HG02970 (cell line): ENCODE measurements around the gene TPTE2.
"Not testable (repeated sequence)": the region's sequence is repeated elsewhere in the genome, so short reads cannot be mapped to it uniquely, and the experiment has no call there.

Source experiments
- ATAC-seq: cut with Tn5 transposase; IDR thresholded peaks from one replicate; pipeline ENCODE4 v1.9.1; 2021; ENCODE audit warnings: mild to moderate bottlenecking, moderate library complexity, moderate number of reproducible peaks; ENCODE audit not compliant: unreplicated experiment, low FRiP score

Gene TPTE2

GRCh38 chr13:19561127-19561582 lies at the start of gene TPTE2:
Gene TPTE2 (minus strand): TSS chr13:19561532. CDS start chr13:19503234, 58,298 bp downstream.
- ATAC-seq, result not testable (repeated sequence)

- ATAC-seq, result no peak
Measured at GRCh38 chr13:19607523-19608078, 46.3 kb upstream of the TPTE2 start.

- no peak for ATAC-seq
Measured at GRCh38 chr13:19606737-19607136, 45.4 kb upstream of the TPTE2 start.

GRCh38 chr13:19606152-19606551 lies 44.8 kb upstream of the TPTE2 start:
- no peak for ATAC-seq

- no peak for ATAC-seq
Measured at GRCh38 chr13:19605161-19605955, 44.0 kb upstream of the TPTE2 start.

- ATAC-seq, result no peak
Measured at GRCh38 chr13:19604306-19604705, 43.0 kb upstream of the TPTE2 start.

GRCh38 chr13:19601749-19602725 lies 40.7 kb upstream of the TPTE2 start:
- ATAC-seq, result peak; percentile 79

GRCh38 chr13:19597523-19597922 lies 36.2 kb upstream of the TPTE2 start:
- no peak for ATAC-seq

GRCh38 chr13:19596960-19597361 lies 35.6 kb upstream of the TPTE2 start:
- ATAC-seq, result no peak

GRCh38 chr13:19596086-19596485 lies 34.8 kb upstream of the TPTE2 start:
- no peak for ATAC-seq

GRCh38 chr13:19592657-19593180 lies 31.4 kb upstream of the TPTE2 start:
- no peak for ATAC-seq

- no peak for ATAC-seq
Measured at GRCh38 chr13:19591864-19592263, 30.5 kb upstream of the TPTE2 start.

GRCh38 chr13:19590423-19590822 lies 29.1 kb upstream of the TPTE2 start:
- no peak for ATAC-seq

GRCh38 chr13:19589312-19589711 lies 28.0 kb upstream of the TPTE2 start:
- ATAC-seq, result no peak

GRCh38 chr13:19587635-19588300 lies 26.4 kb upstream of the TPTE2 start:
- peak; percentile 48 for ATAC-seq

GRCh38 chr13:19586904-19587634 lies 25.7 kb upstream of the TPTE2 start:
- ATAC-seq, result peak; percentile 77

GRCh38 chr13:19581675-19582074 lies 20.3 kb upstream of the TPTE2 start:
- no peak for ATAC-seq

GRCh38 chr13:19575230-19575629 lies 13.9 kb upstream of the TPTE2 start:
- ATAC-seq, result no peak

- no peak for ATAC-seq
Measured at GRCh38 chr13:19573120-19573716, 11.9 kb upstream of the TPTE2 start.
